Middle frontal gyrus (tissue), 1 donor: ENCODE measurements around the gene DDA1.

ENCODE experiments used
- DNase-seq: peaks from one replicate; pipeline ENCODE4 v3.0.0-alpha.2; 2015; ENCODE audit warnings: low spot score; ENCODE audit errors: extremely low spot score

DDA1 gene

GRCh38 chr19:17328517-17329365, 19.4 kb downstream of the DDA1 start:
- DNase-seq = no peak

- DNase-seq = no peak
These were observed 20.3 kb downstream of the DDA1 start for GRCh38 chr19:17329366-17330261.

- DNase-seq = no peak
These were observed 21.1 kb downstream of the DDA1 start for GRCh38 chr19:17330262-17331044.

- DNase-seq = no peak
These were observed 21.7 kb downstream of the DDA1 start for GRCh38 chr19:17331045-17331558.

- DNase-seq = no peak
These were observed 23.0 kb downstream of the DDA1 start for GRCh38 chr19:17332360-17332676.

- DNase-seq = no peak
These were observed 23.6 kb downstream of the DDA1 start for GRCh38 chr19:17332677-17333581.

- no peak for DNase-seq
These were observed 24.4 kb downstream of the DDA1 start for GRCh38 chr19:17333611-17334413.

- DNase-seq = peak; percentile 89
These were observed 25.3 kb downstream of the DDA1 start, which contains the start of gene ANO8 for GRCh38 chr19:17334414-17335409. TSS of gene ANO8 (minus strand) at chr19:17334855. CDS start at chr19:17334670, 185 bp downstream.

GRCh38 chr19:17335575-17335974, 26.2 kb downstream of the DDA1 start:
- DNase-seq = no peak

GRCh38 chr19:17336872-17337674, 27.7 kb downstream of the DDA1 start, which contains the start of gene GTPBP3:
TSS of gene GTPBP3 (plus strand) at chr19:17337553. CDS start at chr19:17337612, 59 bp downstream.
- peak; percentile 97 for DNase-seq

- DNase-seq = no peak
These were observed 28.5 kb downstream of the DDA1 start for GRCh38 chr19:17337675-17338432.

- DNase-seq = no peak
These were observed 29.2 kb downstream of the DDA1 start for GRCh38 chr19:17338433-17339078.

GRCh38 chr19:17339088-17339741, 29.9 kb downstream of the DDA1 start:
- DNase-seq = no peak

- DNase-seq = no peak
These were observed 31.0 kb downstream of the DDA1 start for GRCh38 chr19:17340302-17340870.

- no peak for DNase-seq
These were observed 31.6 kb downstream of the DDA1 start for GRCh38 chr19:17340871-17341357.
